ENCODE results near the gene VEPH1. TPM values are rescaled to one million over a fixed set of nuclear protein-coding genes. Genes with fewer than 3 reads are reported as not detected.

VEPH1 gene
- total and polyA plus RNA-seq, 12 donors: 0.07 to 0.85 (median 0.56) TPM; not detected in 5

GRCh38 chr3:157499342-157499963 is 3.8 kb downstream of the VEPH1 start:
- peak in 1 of 2 donors; percentile 8 for DNase-seq
- intact Hi-C loops (cut with DNase I): loop anchor here in 3 of 10 donors (5.0 to 10.0 kb wide), 2 partner anchors 292 to 435 kb away; no protein-coding TSS in a partner anchor
- Histone ChIP-seq H3K27ac (no peak overlapping the region), H3K4me1 (peaks cover 0 to 13% (median 9%) of the 10 kb centered on the region in 9 donors), H3K4me3 (peak overlapping the region in 8 of 10 donors; percentile 16 to 45 (median 35)), H3K36me3 (no peaks in the 10 kb centered on the region), H3K9me3 (no peaks in the 10 kb centered on the region), H3K27me3 (peaks cover 0 to 53% (median 26%) of the 10 kb centered on the region in 7 donors)
- peak in 4 of 8 donors; percentile 16 to 56 (median 32) for ATAC-seq
- WGBS, 2 donors: 5% methylated on average over 24 of the region's 24 CpGs
- TF ChIP-seq, protein P1, sequence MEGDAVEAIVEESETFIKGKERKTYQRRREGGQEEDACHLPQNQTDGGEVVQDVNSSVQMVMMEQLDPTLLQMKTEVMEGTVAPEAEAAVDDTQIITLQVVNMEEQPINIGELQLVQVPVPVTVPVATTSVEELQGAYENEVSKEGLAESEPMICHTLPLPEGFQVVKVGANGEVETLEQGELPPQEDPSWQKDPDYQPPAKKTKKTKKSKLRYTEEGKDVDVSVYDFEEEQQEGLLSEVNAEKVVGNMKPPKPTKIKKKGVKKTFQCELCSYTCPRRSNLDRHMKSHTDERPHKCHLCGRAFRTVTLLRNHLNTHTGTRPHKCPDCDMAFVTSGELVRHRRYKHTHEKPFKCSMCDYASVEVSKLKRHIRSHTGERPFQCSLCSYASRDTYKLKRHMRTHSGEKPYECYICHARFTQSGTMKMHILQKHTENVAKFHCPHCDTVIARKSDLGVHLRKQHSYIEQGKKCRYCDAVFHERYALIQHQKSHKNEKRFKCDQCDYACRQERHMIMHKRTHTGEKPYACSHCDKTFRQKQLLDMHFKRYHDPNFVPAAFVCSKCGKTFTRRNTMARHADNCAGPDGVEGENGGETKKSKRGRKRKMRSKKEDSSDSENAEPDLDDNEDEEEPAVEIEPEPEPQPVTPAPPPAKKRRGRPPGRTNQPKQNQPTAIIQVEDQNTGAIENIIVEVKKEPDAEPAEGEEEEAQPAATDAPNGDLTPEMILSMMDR (IDR thresholded peaks at IDR 0.05): no peak

GRCh38 chr3:157498371-157498770 is 4.8 kb downstream of the VEPH1 start:
- H3K4me1 ChIP-seq: peaks cover 0 to 13% (median 9%) of the 10 kb centered on the region in 9 donors
- no peak overlapping the region for H3K4me3 ChIP-seq
- DNase-seq: no peak
- intact Hi-C loops (cut with DNase I): loop anchor here in 3 of 10 donors (5.0 to 10.0 kb wide), 2 partner anchors 291 to 434 kb away; no protein-coding TSS in a partner anchor
- no peaks in the 10 kb centered on the region for H3K9me3 ChIP-seq
- ATAC-seq: no peak
- no peak overlapping the region for H3K27ac ChIP-seq
- TF ChIP-seq, protein P1 (IDR thresholded peaks at IDR 0.05): no peak
- peaks cover 0 to 53% (median 26%) of the 10 kb centered on the region in 7 donors for H3K27me3 ChIP-seq
- H3K36me3 ChIP-seq: no peaks in the 10 kb centered on the region

DNA sequence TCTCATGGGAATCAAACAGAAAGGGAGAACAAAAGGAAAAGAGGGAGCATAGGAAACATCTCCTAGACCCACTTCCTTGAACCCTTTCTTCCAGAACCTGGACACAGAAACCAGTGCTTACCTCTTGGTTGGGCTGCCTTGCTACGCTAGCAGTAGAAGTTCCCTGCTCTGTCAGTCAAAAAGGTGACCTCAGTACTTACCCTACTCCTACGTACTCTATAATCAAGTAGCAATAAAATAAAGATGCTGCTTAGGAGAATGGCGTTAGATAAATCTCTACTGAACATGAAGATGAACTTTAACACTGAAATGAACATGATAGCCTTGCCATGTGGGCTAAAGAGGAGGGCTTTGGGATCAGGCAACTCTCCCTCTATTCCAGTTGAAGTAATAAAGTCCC is 7.4 kb downstream of the VEPH1 start:
- ATAC-seq (no peak), DNase-seq (no peak)
- peaks cover 0 to 36% (median 23%) of the 10 kb centered on the region in 7 donors for H3K27me3 ChIP-seq
- H3K4me1 ChIP-seq: peaks cover 0 to 13% (median 9%) of the 10 kb centered on the region in 9 donors
- H3K9me3 ChIP-seq: no peaks in the 10 kb centered on the region
- 77 to 92% methylated on average over 3 of the region's 3 CpGs for WGBS, 2 donors
- intact Hi-C loops (cut with DNase I): loop anchor here in 4 of 10 donors (2.0 to 10.0 kb wide), 3 partner anchors 289 to 431 kb away; no protein-coding TSS in a partner anchor
- H3K36me3 ChIP-seq: no peaks in the 10 kb centered on the region
- H3K27ac ChIP-seq: no peak overlapping the region
- TF ChIP-seq, protein P1 (IDR thresholded peaks at IDR 0.05): no peak
- H3K4me3 ChIP-seq: no peak overlapping the region

DNA sequence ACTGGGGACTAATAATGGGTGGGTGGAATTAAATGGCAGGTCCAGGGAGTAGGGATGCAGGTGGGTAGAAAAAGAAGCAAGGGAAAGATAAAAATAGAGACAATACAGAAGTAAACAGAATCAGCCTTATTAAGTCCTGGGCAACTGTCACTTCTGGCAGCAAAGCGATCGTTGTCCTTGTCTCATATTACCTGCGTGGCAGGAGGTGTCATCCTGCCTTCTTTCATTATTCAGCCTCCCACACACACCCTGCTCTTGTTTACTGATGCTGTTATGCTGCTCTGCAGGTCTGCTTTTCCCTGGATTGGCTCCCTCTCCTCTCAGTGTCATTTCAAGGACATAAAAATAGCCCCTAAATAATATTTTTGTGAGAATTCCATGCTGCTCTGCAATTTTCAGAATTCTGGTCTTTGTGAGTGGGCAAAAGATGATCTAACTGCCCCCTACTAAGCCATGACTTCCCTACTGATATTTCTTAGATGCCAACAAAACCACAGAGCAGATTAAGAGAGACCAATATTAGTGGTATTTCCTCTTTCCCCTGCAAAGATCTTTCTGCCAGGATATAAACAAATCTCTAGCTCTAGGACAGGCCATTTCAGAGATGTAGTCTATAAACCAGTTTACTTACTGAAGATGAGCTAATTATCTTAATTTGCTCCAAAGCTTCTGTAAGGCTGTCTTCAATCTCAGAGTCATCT is 8.5 kb downstream of the VEPH1 start:
- no peak for ATAC-seq
- H3K4me1 ChIP-seq: peaks cover 0 to 9% (median 6%) of the 10 kb centered on the region in 9 donors
- no peaks in the 10 kb centered on the region for H3K9me3 ChIP-seq
- WGBS, 2 donors: 76 to 83% methylated on average over 3 of the region's 3 CpGs
- DNase-seq: no peak
- H3K36me3 ChIP-seq: no peaks in the 10 kb centered on the region
- TF ChIP-seq, protein P1 (IDR thresholded peaks at IDR 0.05): no peak
- no peak overlapping the region for H3K27ac ChIP-seq
- no peak overlapping the region for H3K4me3 ChIP-seq
- H3K27me3 ChIP-seq: peaks cover 0 to 25% (median 12%) of the 10 kb centered on the region in 7 donors
- intact Hi-C loops (cut with DNase I): loop anchor here in 4 of 10 donors (5.0 to 10.0 kb wide), 2 partner anchors 287 to 430 kb away; no protein-coding TSS in a partner anchor
